Ramos (cell line): Measurements from ENCODE around the gene GPC5.

ENCODE experiments used
- in situ Hi-C: fragments of 300-500 bp; cut with MboI; formaldehyde crosslinking; loops from one replicate; pipeline ENCODE4 v1.14.3; 2022; ENCODE audit warnings: low sequenced_read_pairs; ENCODE audit not compliant: unreplicated experiment

The GPC5 gene

GRCh38 chr13:91576590-91576989 lies 178.2 kb downstream of the GPC5 start:
- in situ Hi-C loops, result no loop called here

- in situ Hi-C loops, result no loop called here
Measured at GRCh38 chr13:91579320-91579719, 180.9 kb downstream of the GPC5 start.

- in situ Hi-C loops, result no loop called here
Measured at GRCh38 chr13:91580749-91581148, 182.3 kb downstream of the GPC5 start.

- in situ Hi-C loops, result no loop called here
Measured at GRCh38 chr13:91586609-91587008, 188.2 kb downstream of the GPC5 start.

GRCh38 chr13:91588541-91588940 lies 190.1 kb downstream of the GPC5 start:
- in situ Hi-C loops, result no loop called here

GRCh38 chr13:91592056-91593014 lies 193.9 kb downstream of the GPC5 start:
- in situ Hi-C loops, result no loop called here

GRCh38 chr13:91593456-91593855 lies 195.0 kb downstream of the GPC5 start:
- in situ Hi-C loops, result no loop called here

GRCh38 chr13:91594061-91594460 lies 195.6 kb downstream of the GPC5 start:
- in situ Hi-C loops, result no loop called here

GRCh38 chr13:91595677-91596076 lies 197.3 kb downstream of the GPC5 start:
- in situ Hi-C loops, result no loop called here

- in situ Hi-C loops, result no loop called here
Measured at GRCh38 chr13:91596842-91597241, 198.4 kb downstream of the GPC5 start.

- in situ Hi-C loops, result no loop called here
Measured at GRCh38 chr13:91598655-91599054, 200.2 kb downstream of the GPC5 start.

- in situ Hi-C loops, result no loop called here
Measured at GRCh38 chr13:91601273-91601672, 202.9 kb downstream of the GPC5 start.

GRCh38 chr13:91601807-91602206 lies 203.4 kb downstream of the GPC5 start:
- in situ Hi-C loops, result no loop called here

- in situ Hi-C loops, result no loop called here
Measured at GRCh38 chr13:91609353-91609752, 210.9 kb downstream of the GPC5 start.

- in situ Hi-C loops, result no loop called here
Measured at GRCh38 chr13:91618315-91618714, 219.9 kb downstream of the GPC5 start.

GRCh38 chr13:91620670-91621141 lies 222.3 kb downstream of the GPC5 start:
- in situ Hi-C loops, result no loop called here

- in situ Hi-C loops, result no loop called here
Measured at GRCh38 chr13:91621161-91621560, 222.7 kb downstream of the GPC5 start.

GRCh38 chr13:91621963-91622362 lies 223.5 kb downstream of the GPC5 start:
- in situ Hi-C loops, result no loop called here

GRCh38 chr13:91622778-91623550 lies 224.5 kb downstream of the GPC5 start:
- in situ Hi-C loops, result no loop called here

- in situ Hi-C loops, result no loop called here
Measured at GRCh38 chr13:91627952-91628739, 229.7 kb downstream of the GPC5 start.
